Measurements from ENCODE around the gene PTPRN2. TPM values are rescaled to one million over a fixed set of nuclear protein-coding genes. Genes with fewer than 3 reads are reported as not detected.

Gene PTPRN2
- total and polyA plus RNA-seq, 2 of the 8 experiments (the other 6 are each of a cell fraction or from before 2014, with no cell fraction given) = 2.6 to 4.5 TPM

GRCh38 chr7:158581440-158582088 lies 6.1 kb downstream of the PTPRN2 start (continued):
- TF ChIP-seq CHD7 (IDR thresholded peaks at IDR 0.05; ENCODE audit: insufficient replicate concordance, low read length) = no peak
- TF ChIP-seq CTBP2 (IDR thresholded peaks at IDR 0.05; ENCODE audit: borderline replicate concordance, insufficient read depth, insufficient read length, low read length) = no peak
- no peak for TF ChIP-seq SIRT6 (IDR thresholded peaks at IDR 0.05; ENCODE audit: low read length)
- no peak for TF ChIP-seq TBP (IDR thresholded peaks at IDR 0.05; ENCODE audit: low read depth, low read length)
- TF ChIP-seq CHD1 (IDR thresholded peaks at IDR 0.05; ENCODE audit: low read depth, low read length) = no peak
- TF ChIP-seq BACH1 (IDR thresholded peaks at IDR 0.05; ENCODE audit: low read length) = no peak
- no peak for TF ChIP-seq BCL11A (IDR thresholded peaks at IDR 0.05; ENCODE audit: low read depth in 2 of 2, low read length in 2 of 2)
- TF ChIP-seq KDM1A (IDR thresholded peaks at IDR 0.05; ENCODE audit: borderline replicate concordance, low read length) = no peak
- TF ChIP-seq EZH2 (IDR thresholded peaks at IDR 0.05; ENCODE audit: low read depth, low read length, severe bottlenecking) = no peak

Measured in H1 (cell line).